A673 (cell line): Measurements from ENCODE around the gene FBXO42.

Source experiments
- CTCF ChIP-seq: fragments of 300-800, 200-600 bp; sonication (generic); conservative IDR thresholded peaks from 2 replicates; pipeline ENCODE4 v1.5.1; 2017; ENCODE audit warnings: low read depth, mild to moderate bottlenecking, antibody characterized with exemption, low read length, moderate library complexity, mixed read lengths
- EZH2 ChIP-seq: fragments of 200-600 bp; sonication (generic); IDR thresholded peaks from 2 replicates; pipeline ENCODE4 v1.6.1; 2017; ENCODE audit warnings: borderline replicate concordance, low read depth, mild to moderate bottlenecking, mixed read lengths, antibody characterized with exemption, low read length; ENCODE audit not compliant: poor library complexity, severe bottlenecking

- 0 out of 2 replicates have a peak, but pooled peaks have one; percentile 13 for TF ChIP-seq CTCF
- no peak for TF ChIP-seq EZH2
These were observed 41.6 kb upstream of the FBXO42 start for GRCh38 chr1:16393570-16394521.
